Spleen (tissue), 11 donors: ENCODE measurements around the gene FPGS. TPM values are rescaled to one million over a fixed set of nuclear protein-coding genes. Genes with fewer than 3 reads are reported as not detected.

Source experiments
- DNase-seq: peaks from one replicate; pipeline ENCODE4 v3.0.0-alpha.2; 2020
- H3K27ac ChIP-seq, 8 donors: fragments of 200-600 bp; sonication (generic) in 7 of 8; 1 replicate in 4 of 8; 2 replicates in 4 of 8; pipeline versions ENCODE4 v1.5.0 to v1.8.0; 2016 to 2021; ENCODE audit warnings: inconsistent platforms in 4 of 8, mild to moderate bottlenecking in 4 of 8, moderate library complexity in 1 of 8
- H3K27me3 ChIP-seq, 7 donors: fragments of 200-600 bp; sonication (generic) in 6 of 7; replicated peaks in 1 of 7; 1 replicate in 4 of 7; 2 replicates in 3 of 7; pipeline versions ENCODE4 v1.5.0 to v1.8.0; 2016 to 2021; ENCODE audit warnings: inconsistent platforms in 3 of 7, mild to moderate bottlenecking in 1 of 7
- H3K36me3 ChIP-seq, 6 donors: fragments of 200-600 bp; sonication (generic) in 5 of 6; 1 replicate in 4 of 6; 2 replicates in 2 of 6; pipeline versions ENCODE4 v1.5.0 to v1.8.0; 2016 to 2021; ENCODE audit warnings: inconsistent platforms in 2 of 6
- H3K4me1 ChIP-seq, 6 donors: fragments of 200-600 bp; sonication (generic) in 5 of 6; 1 replicate in 3 of 6; 2 replicates in 3 of 6; pipeline versions ENCODE4 v1.5.0 to v1.8.0; 2016 to 2021; ENCODE audit warnings: inconsistent platforms in 3 of 6
- H3K4me3 ChIP-seq, 8 donors: fragments of 200-600 bp; sonication (generic) in 7 of 8; 1 replicate in 4 of 8; 2 replicates in 4 of 8; pipeline versions ENCODE4 v1.5.0 to v1.8.0; 2016 to 2021; ENCODE audit warnings: inconsistent platforms in 4 of 8, mild to moderate bottlenecking in 4 of 8, moderate library complexity in 2 of 8
- H3K9me3 ChIP-seq, 8 donors: fragments of 200-600 bp; sonication (generic) in 7 of 8; 1 replicate in 4 of 8; 2 replicates in 4 of 8; pipeline versions ENCODE4 v1.5.0 to v1.8.0; 2016 to 2021; ENCODE audit warnings: inconsistent platforms in 4 of 8
- POLR2A ChIP-seq, 3 donors: fragments of 450-650 bp; IDR thresholded peaks; one replicate each; pipeline ENCODE4 v1.5.1; 2017; ENCODE audit warnings: antibody characterized with exemption in 3 of 3, mild to moderate bottlenecking in 1 of 3
- POLR2AphosphoS5 ChIP-seq, 3 donors: sonication (generic); formaldehyde crosslinking; IDR thresholded peaks; one replicate each; pipeline ENCODE4 v1.5.1; 2017; ENCODE audit warnings: antibody characterized with exemption in 3 of 3
- WGBS, 5 donors: extraction: QIAGEN DNeasy Blood & Tissue Kit in 3 of 5; methylation state at CpG; one replicate each; pipeline versions ENCODE4 v1.1.5 to v1.1.7; 2013 to 2018; 5-methylcytosine and 5-hydroxymethylcytosine counted together
- intact Hi-C: fragments of 100-400 bp; cut with DNase I; formaldehyde crosslinking; loops from one replicate; pipeline ENCODE4 v1.15.0; 2023; ENCODE audit warnings: low total_unique reads
- polyA plus RNA-seq, 3 donors: library from polyadenylated mRNA; stranded (reverse); fragments of 200-250 nt; gene quantifications; one replicate each; pipeline ENCODE4 v1.2.1, GENCODE V29; 2013
- total RNA-seq, 7 donors: library from RNA; depleted of rRNA in 3 of 7; stranded (reverse); fragments of >200 nt in 3 of 7; fragmentation: NEBNext Ultra II Directional in 4 of 7; extraction: Animal tissue kit (Norgen Biotek cat#: 25700) in 4 of 7; gene quantifications; one replicate each; pipeline versions ENCODE4 v1.1.0 to v1.2.1, GENCODE V29; 2016 to 2021
- TF ChIP-seq, protein P1 (sequence below), 11 experiments: fragments of 200-600 bp in 7 of 11; fragments of 450-650 bp in 4 of 11; sonication (generic) in 4 of 11; IDR thresholded peaks in 8 of 11; conservative IDR thresholded peaks in 3 of 11; 1 replicate in 7 of 11; 2 replicates in 4 of 11; pipeline versions ENCODE4 v1.4.0 to v1.8.0; 2016 to 2021; ENCODE audit warnings: antibody characterized with exemption in 11 of 11, inconsistent platforms in 4 of 11, mild to moderate bottlenecking in 1 of 11
- donor health status: healthy with polysubstance abuse.
- donor health status: DM: no; HTN: no; CAD: no; lungs with moderate emphysema.
- donor health status: DM: no; HTN: no; CAD: no.
- donor health status: Bipolar disorder and iron deficiency.
- donor health status: healthy.
- donor health status: DM: no; HTN: no; CAD: no.
- donor health status: DM: yes; HTN: yes; CAD: no.

The FPGS gene
- total and polyA plus RNA-seq, 10 donors = 33.3 to 94.6 (median 66.4) TPM

DNA sequence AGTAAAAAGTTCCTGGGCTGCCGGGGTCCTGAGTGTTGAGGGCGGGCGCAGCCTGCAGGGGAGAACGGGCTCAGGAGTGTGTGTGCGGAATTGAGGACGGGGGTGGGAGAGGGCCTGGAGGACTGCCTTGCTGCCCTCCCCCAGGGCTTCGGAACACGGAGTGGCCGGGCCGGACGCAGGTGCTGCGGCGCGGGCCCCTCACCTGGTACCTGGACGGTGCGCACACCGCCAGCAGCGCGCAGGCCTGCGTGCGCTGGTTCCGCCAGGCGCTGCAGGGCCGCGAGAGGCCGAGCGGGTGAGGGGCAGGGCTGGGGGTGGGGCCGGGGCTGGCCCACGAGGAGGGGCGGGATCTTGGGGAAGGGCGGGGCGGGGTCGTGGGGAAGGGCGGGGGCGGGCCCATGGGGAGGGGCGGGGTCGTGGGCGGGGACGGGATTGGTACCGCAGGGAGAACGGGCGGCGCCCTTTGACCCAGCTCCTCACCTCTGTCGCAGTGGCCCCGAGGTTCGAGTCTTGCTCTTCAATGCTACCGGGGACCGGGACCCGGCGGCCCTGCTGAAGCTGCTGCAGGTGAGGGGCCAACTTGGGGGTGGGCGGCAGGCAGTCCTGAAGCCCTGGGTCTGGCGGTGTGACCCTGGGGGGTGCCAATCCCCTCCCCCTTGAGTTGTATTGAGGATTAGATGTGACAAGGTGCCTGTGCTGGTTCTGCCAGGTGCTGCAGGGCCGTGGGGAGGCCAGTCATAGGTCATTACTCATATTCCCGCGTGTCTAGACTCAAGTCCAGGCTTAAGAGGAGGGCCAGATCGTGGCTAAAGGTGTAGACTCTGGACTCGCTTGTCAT is 7.1 kb downstream of the FPGS start:
- 70 to 87% (median 73%) methylated on average over 38 to 57 of the region's 57 CpGs for WGBS, 5 donors
- Histone ChIP-seq H3K9me3 (no peaks in the 10 kb centered on the region), H3K27me3 (no peaks in the 10 kb centered on the region), H3K36me3 (peaks cover 0 to 100% (median 64%) of the 10 kb centered on the region in 6 donors), H3K27ac (peak overlapping the region in 5 of 8 donors; percentile 3 to 45 (median 36)), H3K4me1 (peaks cover 0 to 64% (median 22%) of the 10 kb centered on the region in 6 donors), H3K4me3 (peak overlapping the region in 1 of 8 donors; percentile 27)
- intact Hi-C loops = no loop called here
- DNase-seq = no peak
- TF ChIP-seq POLR2AphosphoS5 (IDR thresholded peaks at IDR 0.05) (peak in 2 of 3 donors; percentile 29 to 73), POLR2A (IDR thresholded peaks at IDR 0.05) (no peak)
- TF ChIP-seq, protein P1, sequence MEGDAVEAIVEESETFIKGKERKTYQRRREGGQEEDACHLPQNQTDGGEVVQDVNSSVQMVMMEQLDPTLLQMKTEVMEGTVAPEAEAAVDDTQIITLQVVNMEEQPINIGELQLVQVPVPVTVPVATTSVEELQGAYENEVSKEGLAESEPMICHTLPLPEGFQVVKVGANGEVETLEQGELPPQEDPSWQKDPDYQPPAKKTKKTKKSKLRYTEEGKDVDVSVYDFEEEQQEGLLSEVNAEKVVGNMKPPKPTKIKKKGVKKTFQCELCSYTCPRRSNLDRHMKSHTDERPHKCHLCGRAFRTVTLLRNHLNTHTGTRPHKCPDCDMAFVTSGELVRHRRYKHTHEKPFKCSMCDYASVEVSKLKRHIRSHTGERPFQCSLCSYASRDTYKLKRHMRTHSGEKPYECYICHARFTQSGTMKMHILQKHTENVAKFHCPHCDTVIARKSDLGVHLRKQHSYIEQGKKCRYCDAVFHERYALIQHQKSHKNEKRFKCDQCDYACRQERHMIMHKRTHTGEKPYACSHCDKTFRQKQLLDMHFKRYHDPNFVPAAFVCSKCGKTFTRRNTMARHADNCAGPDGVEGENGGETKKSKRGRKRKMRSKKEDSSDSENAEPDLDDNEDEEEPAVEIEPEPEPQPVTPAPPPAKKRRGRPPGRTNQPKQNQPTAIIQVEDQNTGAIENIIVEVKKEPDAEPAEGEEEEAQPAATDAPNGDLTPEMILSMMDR (IDR thresholded peaks at IDR 0.05 in 8 of 11, conservative IDR thresholded peaks at IDR 0.05 in 3 of 11) = no peak

DNA sequence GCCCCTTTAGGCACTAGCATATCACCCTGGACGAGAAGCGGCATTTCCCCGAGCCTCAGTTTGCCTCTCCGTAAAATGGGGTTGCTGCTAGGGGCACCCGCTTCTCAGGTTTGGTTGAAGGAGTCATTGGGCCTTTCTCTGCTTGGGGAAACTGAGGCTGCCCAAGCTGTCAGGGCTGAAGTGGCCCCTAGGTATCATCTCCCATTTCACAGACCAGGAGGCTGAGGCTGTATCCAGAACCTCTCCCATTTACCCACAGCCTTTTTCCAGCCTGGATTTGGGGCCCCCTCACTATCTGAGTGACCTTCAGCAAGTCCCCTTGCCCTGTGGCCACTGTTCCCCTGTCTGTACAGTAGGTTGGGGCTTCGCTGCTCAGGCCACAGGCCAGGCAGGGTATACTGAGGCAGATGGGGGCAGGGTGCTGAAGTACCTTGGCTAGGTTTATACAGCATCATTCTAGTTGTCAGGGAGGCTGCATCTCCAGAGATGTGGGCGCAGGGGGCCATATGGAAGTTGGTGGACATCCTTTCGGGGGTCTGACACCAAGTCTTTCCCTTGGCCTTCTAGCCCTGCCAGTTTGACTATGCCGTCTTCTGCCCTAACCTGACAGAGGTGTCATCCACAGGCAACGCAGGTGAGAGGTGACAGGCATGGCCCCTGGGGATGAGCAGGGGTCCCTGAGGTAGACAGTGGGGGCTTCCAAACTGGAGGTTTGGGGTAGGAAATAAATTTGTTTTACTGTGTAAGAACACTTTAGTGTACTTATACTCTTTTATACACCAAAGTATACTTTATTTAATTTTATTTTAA is 7.9 kb downstream of the FPGS start:
- Histone ChIP-seq H3K9me3 (no peaks in the 10 kb centered on the region), H3K4me3 (no peak overlapping the region), H3K36me3 (peaks cover 0 to 100% (median 71%) of the 10 kb centered on the region in 6 donors), H3K27ac (peak overlapping the region in 5 of 8 donors; percentile 3 to 45 (median 36)), H3K27me3 (no peaks in the 10 kb centered on the region), H3K4me1 (peaks cover 0 to 57% (median 20%) of the 10 kb centered on the region in 6 donors)
- 94 to 98% (median 95%) methylated on average over 9 to 10 of the region's 10 CpGs for WGBS, 5 donors
- intact Hi-C loops = no loop called here
- no peak for DNase-seq
- TF ChIP-seq POLR2AphosphoS5 (IDR thresholded peaks at IDR 0.05) = peak in 1 of 3 donors; percentile 38
- no peak for TF ChIP-seq POLR2A (IDR thresholded peaks at IDR 0.05)
- TF ChIP-seq, protein P1 (IDR thresholded peaks at IDR 0.05 in 8 of 11, conservative IDR thresholded peaks at IDR 0.05 in 3 of 11) = no peak

DNA sequence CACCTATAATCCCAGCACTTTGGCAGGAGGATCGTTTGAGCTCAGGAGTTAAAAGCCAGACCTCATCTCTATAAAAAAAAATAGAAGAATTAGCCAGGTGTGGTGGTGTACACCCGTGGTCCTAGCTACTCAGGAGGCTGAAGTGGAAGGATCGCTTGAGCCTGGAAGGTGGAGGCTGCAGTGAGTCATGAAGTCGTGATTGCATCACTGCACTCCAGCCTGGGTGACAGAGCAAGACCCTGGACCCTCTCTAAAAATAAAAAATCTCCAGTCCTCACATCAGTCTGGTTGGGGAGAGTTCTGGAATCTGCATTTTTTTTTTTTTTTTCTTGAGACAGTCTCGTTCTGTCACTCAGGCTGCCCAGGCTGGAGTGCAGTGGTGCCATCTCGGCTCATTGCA is 9.3 kb downstream of the FPGS start:
- Histone ChIP-seq H3K27me3 (no peaks in the 10 kb centered on the region), H3K27ac (no peak overlapping the region), H3K4me3 (no peak overlapping the region), H3K9me3 (no peaks in the 10 kb centered on the region), H3K36me3 (peaks cover 0 to 100% (median 80%) of the 10 kb centered on the region in 6 donors), H3K4me1 (peaks cover 0 to 58% (median 20%) of the 10 kb centered on the region in 6 donors)
- no peak for DNase-seq
- TF ChIP-seq, protein P1 (IDR thresholded peaks at IDR 0.05 in 8 of 11, conservative IDR thresholded peaks at IDR 0.05 in 3 of 11) = no peak
- TF ChIP-seq POLR2AphosphoS5 (IDR thresholded peaks at IDR 0.05) = peak in 1 of 3 donors; percentile 28
- WGBS, 5 donors = 81 to 90% (median 83%) methylated on average over 6 of the region's 6 CpGs
- intact Hi-C loops = no loop called here
